Mucosa of descending colon (tissue), 3 donors: ENCODE data around the gene FAM161A. TPM values are rescaled to one million over a fixed set of nuclear protein-coding genes. Genes with fewer than 3 reads are reported as not detected.

ENCODE experiments used
- ATAC-seq: fragments of 200-7000 bp; cut with Tn5 transposase; one replicate; pipeline ENCODE4 v1.9.1; 2020; ENCODE audit warnings: mild to moderate bottlenecking, moderate library complexity
- DNase-seq, 3 donors: peaks; one replicate each; pipeline ENCODE4 v3.0.0-alpha.2; 2020
- H3K36me3 ChIP-seq: fragments of 200-600 bp; one replicate; pipeline ENCODE4 v1.8.0; 2021; ENCODE audit warnings: low read depth, mild to moderate bottlenecking
- H3K4me1 ChIP-seq: fragments of 200-600 bp; one replicate; pipeline ENCODE4 v1.8.0; 2021; ENCODE audit warnings: low read depth, mild to moderate bottlenecking
- H3K4me3 ChIP-seq: fragments of 200-600 bp; one replicate; pipeline ENCODE4 v1.8.0; 2021; ENCODE audit warnings: mild to moderate bottlenecking
- H3K9me3 ChIP-seq: fragments of 200-600 bp; one replicate; pipeline ENCODE4 v1.8.0; 2021; ENCODE audit warnings: mild to moderate bottlenecking
- intact Hi-C, 2 donors: fragments of 100-400 bp; cut with DNase I in 1 of 2; cut with micrococcal nuclease in 1 of 2; formaldehyde crosslinking; loops; one replicate each; pipeline versions ENCODE4 v1.11.0 to v1.11.1; 2022; cut with DNase I, micrococcal nuclease
- total RNA-seq, 3 donors: library from RNA; stranded (reverse); fragmentation: NEBNext Ultra II Directional in 2 of 3; extraction: Animal tissue kit (Norgen Biotek cat#: 25700) in 2 of 3; gene quantifications; one replicate each; pipeline versions ENCODE4 v1.2.1 to v1.2.4, GENCODE V29; 2021 to 2023
- TF ChIP-seq, protein P1 (sequence below): fragments of 200-600 bp; IDR thresholded peaks from one replicate; pipeline ENCODE4 v1.8.0; 2022; ENCODE audit warnings: antibody characterized with exemption, mild to moderate bottlenecking
- donor health status: DM: no; HTN: no; CAD: no; lungs with moderate emphysema.
- donor health status: DM: no; HTN: no; CAD: no.
- donor health status: DM: no; HTN: yes; CAD: no.

Gene FAM161A
- total RNA-seq, 3 donors from 2014 or later = 0.78 to 4.4 (median 1.2) TPM

GRCh38 chr2:61792355-61792890 lies 61.4 kb downstream of the FAM161A start:
- Histone ChIP-seq H3K36me3 (no peaks in the 10 kb centered on the region), H3K9me3 (no peaks in the 10 kb centered on the region), H3K4me3 (no peak overlapping the region), H3K4me1 (no peaks in the 10 kb centered on the region)
- DNase-seq = no peak
- TF ChIP-seq, protein P1, sequence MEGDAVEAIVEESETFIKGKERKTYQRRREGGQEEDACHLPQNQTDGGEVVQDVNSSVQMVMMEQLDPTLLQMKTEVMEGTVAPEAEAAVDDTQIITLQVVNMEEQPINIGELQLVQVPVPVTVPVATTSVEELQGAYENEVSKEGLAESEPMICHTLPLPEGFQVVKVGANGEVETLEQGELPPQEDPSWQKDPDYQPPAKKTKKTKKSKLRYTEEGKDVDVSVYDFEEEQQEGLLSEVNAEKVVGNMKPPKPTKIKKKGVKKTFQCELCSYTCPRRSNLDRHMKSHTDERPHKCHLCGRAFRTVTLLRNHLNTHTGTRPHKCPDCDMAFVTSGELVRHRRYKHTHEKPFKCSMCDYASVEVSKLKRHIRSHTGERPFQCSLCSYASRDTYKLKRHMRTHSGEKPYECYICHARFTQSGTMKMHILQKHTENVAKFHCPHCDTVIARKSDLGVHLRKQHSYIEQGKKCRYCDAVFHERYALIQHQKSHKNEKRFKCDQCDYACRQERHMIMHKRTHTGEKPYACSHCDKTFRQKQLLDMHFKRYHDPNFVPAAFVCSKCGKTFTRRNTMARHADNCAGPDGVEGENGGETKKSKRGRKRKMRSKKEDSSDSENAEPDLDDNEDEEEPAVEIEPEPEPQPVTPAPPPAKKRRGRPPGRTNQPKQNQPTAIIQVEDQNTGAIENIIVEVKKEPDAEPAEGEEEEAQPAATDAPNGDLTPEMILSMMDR = no peak
- no peak for ATAC-seq
- intact Hi-C loops = no loop called here

DNA sequence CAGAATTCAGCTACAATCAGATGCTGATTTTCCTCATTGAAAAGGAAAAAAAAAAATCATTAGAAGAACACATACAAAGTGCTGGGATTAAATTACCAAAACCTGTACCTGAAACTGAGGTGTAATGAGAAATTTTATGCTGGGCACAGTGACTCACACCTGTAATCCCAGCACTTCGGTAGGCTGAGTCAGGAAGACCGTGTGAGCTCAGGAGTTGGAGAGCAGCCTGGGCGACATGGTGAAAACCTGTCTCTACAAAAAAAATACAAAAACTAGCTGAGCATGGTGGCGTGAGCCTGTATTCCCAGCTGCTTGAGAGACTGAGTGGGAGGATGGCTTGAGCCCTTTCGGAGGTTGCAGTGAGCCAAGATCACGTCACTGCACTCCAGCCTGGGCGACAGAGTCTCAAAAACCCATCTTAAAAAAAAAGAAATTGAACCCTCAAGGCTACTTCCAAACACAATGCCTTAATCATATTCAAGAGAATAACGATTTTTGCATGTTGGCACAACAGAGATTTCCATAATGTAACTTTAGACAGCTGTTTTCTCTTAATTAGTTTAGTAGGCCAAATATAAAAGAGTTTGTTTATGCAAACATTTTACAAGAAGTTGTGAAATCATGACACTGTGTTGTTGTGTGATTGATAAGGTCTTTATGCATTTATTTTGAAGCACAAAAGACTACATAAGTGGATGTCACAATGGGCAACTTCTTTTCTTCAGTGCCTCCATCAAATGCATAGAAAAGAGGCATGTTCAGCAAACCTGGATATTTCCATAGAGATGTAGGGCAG lies 63.9 kb downstream of the FAM161A start:
- H3K9me3 ChIP-seq = no peaks in the 10 kb centered on the region
- TF ChIP-seq, protein P1 = no peak
- ATAC-seq = no peak
- intact Hi-C loops = no loop called here
- no peak for DNase-seq
- H3K4me1 ChIP-seq = no peaks in the 10 kb centered on the region
- H3K4me3 ChIP-seq = no peak overlapping the region
- no peaks in the 10 kb centered on the region for H3K36me3 ChIP-seq

GRCh38 chr2:61787941-61788563 lies 65.8 kb downstream of the FAM161A start:
- DNase-seq = no peak
- Histone ChIP-seq H3K4me1 (no peaks in the 10 kb centered on the region), H3K4me3 (no peak overlapping the region), H3K9me3 (no peaks in the 10 kb centered on the region), H3K36me3 (no peaks in the 10 kb centered on the region)
- no peak for ATAC-seq
- TF ChIP-seq, protein P1 = no peak
- intact Hi-C loops = no loop called here

GRCh38 chr2:61786876-61787275 lies 67.0 kb downstream of the FAM161A start:
- Histone ChIP-seq H3K4me1 (no peaks in the 10 kb centered on the region), H3K4me3 (no peak overlapping the region), H3K36me3 (no peaks in the 10 kb centered on the region), H3K9me3 (no peaks in the 10 kb centered on the region)
- TF ChIP-seq, protein P1 = no peak
- intact Hi-C loops = no loop called here
- DNase-seq = no peak
- no peak for ATAC-seq

- TF ChIP-seq, protein P1 = no peak
- intact Hi-C loops = no loop called here
- ATAC-seq = no peak
- Histone ChIP-seq H3K9me3 (no peaks in the 10 kb centered on the region), H3K36me3 (no peaks in the 10 kb centered on the region), H3K4me1 (no peaks in the 10 kb centered on the region), H3K4me3 (no peak overlapping the region)
- no peak for DNase-seq
These were observed 68.3 kb downstream of the FAM161A start for GRCh38 chr2:61785583-61785982.
